HG02571 (cell line): ENCODE results near the gene CAPZB.
"Not testable (repeated sequence)": the region's sequence is repeated elsewhere in the genome, so short reads cannot be mapped to it uniquely, and the experiment has no call there.

Experiments
- ATAC-seq: cut with Tn5 transposase; IDR thresholded peaks from one replicate; pipeline ENCODE4 v1.9.1; 2021; ENCODE audit warnings: mild to moderate bottlenecking, moderate library complexity; ENCODE audit not compliant: unreplicated experiment

CAPZB gene

GRCh38 chr1:19315378-19316198 lies 169.8 kb downstream of the CAPZB start:
- ATAC-seq: no peak

- no peak for ATAC-seq
Observed at GRCh38 chr1:19313961-19314882, 171.1 kb downstream of the CAPZB start.

GRCh38 chr1:19313636-19313959 lies 171.7 kb downstream of the CAPZB start:
- no peak for ATAC-seq

GRCh38 chr1:19312782-19313635 lies 172.3 kb downstream of the CAPZB start:
- peak; percentile 23 for ATAC-seq

- peak; percentile 63 for ATAC-seq
Observed at GRCh38 chr1:19311931-19312781, 173.2 kb downstream of the CAPZB start, which contains the start of the genes AKR7A2 and SLC66A1. Gene AKR7A2, minus strand, starts transcription at chr1:19312144. Its CDS starts 20 bp downstream, at chr1:19312124. Gene SLC66A1, plus strand, starts transcription at chr1:19312326. Its CDS starts 5,352 bp downstream, at chr1:19317678.

GRCh38 chr1:19311503-19311930 lies 173.8 kb downstream of the CAPZB start:
- no peak for ATAC-seq

GRCh38 chr1:19310720-19311502 lies 174.4 kb downstream of the CAPZB start:
- ATAC-seq: no peak

GRCh38 chr1:19310061-19310460 lies 175.3 kb downstream of the CAPZB start:
- no peak for ATAC-seq

- ATAC-seq: no peak
Observed at GRCh38 chr1:19309123-19309813, 176.1 kb downstream of the CAPZB start.

GRCh38 chr1:19308509-19308907 lies 176.8 kb downstream of the CAPZB start:
- ATAC-seq: no peak

GRCh38 chr1:19307794-19308508 lies 177.4 kb downstream of the CAPZB start:
- no peak for ATAC-seq

GRCh38 chr1:19306941-19307340 lies 178.4 kb downstream of the CAPZB start:
- no peak for ATAC-seq

- no peak for ATAC-seq
Observed at GRCh38 chr1:19305880-19306279, 179.5 kb downstream of the CAPZB start.

GRCh38 chr1:19304081-19304480 lies 181.3 kb downstream of the CAPZB start:
- ATAC-seq: not testable (repeated sequence)

- ATAC-seq: no peak
Observed at GRCh38 chr1:19300211-19300610, 185.1 kb downstream of the CAPZB start.

GRCh38 chr1:19294638-19295037 lies 190.7 kb downstream of the CAPZB start:
- no peak for ATAC-seq

- no peak for ATAC-seq
Observed at GRCh38 chr1:19289244-19289643, 196.1 kb downstream of the CAPZB start.
